ENCODE measurements around the gene NAT9. TPM values are rescaled to one million over a fixed set of nuclear protein-coding genes. Genes with fewer than 3 reads are reported as not detected.

Gene NAT9
- total RNA-seq, 1 donor from 2014 or later = 59.6 TPM

GRCh38 chr17:74773871-74774286 lies 2.3 kb downstream of the NAT9 start:
- peaks cover 19% of the 10 kb centered on the region for H3K36me3 Mint-ChIP-seq (ENCODE audit: insufficient read depth)
- H3K4me1 Mint-ChIP-seq (ENCODE audit: low read depth) = peaks cover 28% of the 10 kb centered on the region
- no peak for DNase-seq (ENCODE audit: low spot score, unreplicated experiment)
- no peaks in the 10 kb centered on the region for H3K9me3 Mint-ChIP-seq (ENCODE audit: low read depth)
- H3K4me3 Mint-ChIP-seq (ENCODE audit: low read depth) = peak overlapping the region; percentile 53
- TF ChIP-seq CTCF (IDR thresholded peaks at IDR 0.05; ENCODE audit: unreplicated experiment) = no peak
- H3K27me3 Mint-ChIP-seq = no peaks in the 10 kb centered on the region
- no peak overlapping the region for H3K27ac Mint-ChIP-seq

GRCh38 chr17:74773414-74773813 lies 2.7 kb downstream of the NAT9 start:
- peaks cover 23% of the 10 kb centered on the region for H3K36me3 Mint-ChIP-seq (ENCODE audit: insufficient read depth)
- no peak for DNase-seq (ENCODE audit: low spot score, unreplicated experiment)
- no peaks in the 10 kb centered on the region for H3K27me3 Mint-ChIP-seq
- H3K9me3 Mint-ChIP-seq (ENCODE audit: low read depth) = no peaks in the 10 kb centered on the region
- H3K4me3 Mint-ChIP-seq (ENCODE audit: low read depth) = peak overlapping the region; percentile 53
- H3K27ac Mint-ChIP-seq = no peak overlapping the region
- H3K4me1 Mint-ChIP-seq (ENCODE audit: low read depth) = peaks cover 33% of the 10 kb centered on the region
- TF ChIP-seq CTCF (IDR thresholded peaks at IDR 0.05; ENCODE audit: unreplicated experiment) = no peak

GRCh38 chr17:74772053-74772452 lies 4.1 kb downstream of the NAT9 start:
- H3K36me3 Mint-ChIP-seq (ENCODE audit: insufficient read depth) = peaks cover 25% of the 10 kb centered on the region
- peaks cover 27% of the 10 kb centered on the region for H3K4me1 Mint-ChIP-seq (ENCODE audit: low read depth)
- no peak overlapping the region for H3K27ac Mint-ChIP-seq
- no peak overlapping the region for H3K4me3 Mint-ChIP-seq (ENCODE audit: low read depth)
- no peaks in the 10 kb centered on the region for H3K27me3 Mint-ChIP-seq
- no peak for DNase-seq (ENCODE audit: low spot score, unreplicated experiment)
- no peaks in the 10 kb centered on the region for H3K9me3 Mint-ChIP-seq (ENCODE audit: low read depth)
- TF ChIP-seq CTCF (IDR thresholded peaks at IDR 0.05; ENCODE audit: unreplicated experiment) = no peak

- Mint-ChIP-seq H3K4me1 (ENCODE audit: low read depth) (peaks cover 25% of the 10 kb centered on the region), H3K27ac (no peak overlapping the region), H3K9me3 (ENCODE audit: low read depth) (no peaks in the 10 kb centered on the region), H3K4me3 (ENCODE audit: low read depth) (no peak overlapping the region), H3K27me3 (no peaks in the 10 kb centered on the region), H3K36me3 (ENCODE audit: insufficient read depth) (peaks cover 25% of the 10 kb centered on the region)
- TF ChIP-seq CTCF (IDR thresholded peaks at IDR 0.05; ENCODE audit: unreplicated experiment) = no peak
- no peak for DNase-seq (ENCODE audit: low spot score, unreplicated experiment)
These were observed 4.7 kb downstream of the NAT9 start for GRCh38 chr17:74771319-74771914.

- Mint-ChIP-seq H3K9me3 (ENCODE audit: low read depth) (no peaks in the 10 kb centered on the region), H3K36me3 (ENCODE audit: insufficient read depth) (peaks cover 22% of the 10 kb centered on the region), H3K27ac (peak overlapping the region; percentile 85), H3K27me3 (no peaks in the 10 kb centered on the region), H3K4me1 (ENCODE audit: low read depth) (peaks cover 20% of the 10 kb centered on the region), H3K4me3 (ENCODE audit: low read depth) (no peak overlapping the region)
- peak; percentile 67 for DNase-seq (ENCODE audit: low spot score, unreplicated experiment)
- TF ChIP-seq CTCF (IDR thresholded peaks at IDR 0.05; ENCODE audit: unreplicated experiment) = peak; percentile 92
These were observed 5.4 kb downstream of the NAT9 start for GRCh38 chr17:74770498-74771318.
